GM19238 (cell line): ENCODE results near the gene ANK3.

Experiments used
- DNase-seq: peaks from one replicate; pipeline ENCODE4 v3.0.0; 2011; ENCODE audit warnings: low spot score; ENCODE audit not compliant: insufficient read length

The ANK3 gene

GRCh38 chr10:60098677-60099601 is 290.7 kb downstream of the ANK3 start:
- DNase-seq, result no peak

- no peak for DNase-seq
These were observed 292.7 kb downstream of the ANK3 start for GRCh38 chr10:60096761-60097513.

GRCh38 chr10:60093317-60093716 is 296.4 kb downstream of the ANK3 start:
- DNase-seq, result no peak

GRCh38 chr10:60086862-60087261 is 302.8 kb downstream of the ANK3 start:
- DNase-seq, result no peak

GRCh38 chr10:60086421-60086820 is 303.3 kb downstream of the ANK3 start:
- DNase-seq, result no peak

DNA sequence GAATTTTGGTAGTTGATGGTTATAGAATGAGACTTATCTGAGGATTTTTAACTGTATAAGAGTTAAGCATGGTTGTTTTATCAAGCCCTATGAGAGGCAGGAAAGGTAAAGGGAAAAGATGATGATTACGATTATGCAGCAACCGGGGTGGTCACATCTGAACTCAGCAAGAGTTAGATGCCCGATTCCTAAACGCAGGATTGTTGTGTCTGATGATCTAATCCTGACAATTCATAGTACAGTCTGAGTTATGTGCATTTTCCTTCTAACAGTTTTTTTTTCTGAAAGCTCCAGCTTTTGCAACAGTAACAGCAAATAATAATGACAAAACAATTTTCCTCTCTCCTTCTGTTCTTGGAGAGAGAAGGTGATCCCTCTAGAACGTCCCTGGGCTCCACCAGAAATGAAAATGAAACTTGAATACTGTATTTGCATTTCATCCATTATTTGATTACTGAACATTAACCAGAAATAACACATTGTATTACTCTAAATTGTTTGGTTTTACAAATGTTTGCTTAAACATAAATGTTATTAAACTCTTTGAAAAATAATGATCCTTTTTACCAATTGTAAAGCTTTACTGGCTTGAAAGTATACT is 306.8 kb downstream of the ANK3 start:
- DNase-seq, result no peak

GRCh38 chr10:60082341-60082740 is 307.3 kb downstream of the ANK3 start:
- no peak for DNase-seq

DNA sequence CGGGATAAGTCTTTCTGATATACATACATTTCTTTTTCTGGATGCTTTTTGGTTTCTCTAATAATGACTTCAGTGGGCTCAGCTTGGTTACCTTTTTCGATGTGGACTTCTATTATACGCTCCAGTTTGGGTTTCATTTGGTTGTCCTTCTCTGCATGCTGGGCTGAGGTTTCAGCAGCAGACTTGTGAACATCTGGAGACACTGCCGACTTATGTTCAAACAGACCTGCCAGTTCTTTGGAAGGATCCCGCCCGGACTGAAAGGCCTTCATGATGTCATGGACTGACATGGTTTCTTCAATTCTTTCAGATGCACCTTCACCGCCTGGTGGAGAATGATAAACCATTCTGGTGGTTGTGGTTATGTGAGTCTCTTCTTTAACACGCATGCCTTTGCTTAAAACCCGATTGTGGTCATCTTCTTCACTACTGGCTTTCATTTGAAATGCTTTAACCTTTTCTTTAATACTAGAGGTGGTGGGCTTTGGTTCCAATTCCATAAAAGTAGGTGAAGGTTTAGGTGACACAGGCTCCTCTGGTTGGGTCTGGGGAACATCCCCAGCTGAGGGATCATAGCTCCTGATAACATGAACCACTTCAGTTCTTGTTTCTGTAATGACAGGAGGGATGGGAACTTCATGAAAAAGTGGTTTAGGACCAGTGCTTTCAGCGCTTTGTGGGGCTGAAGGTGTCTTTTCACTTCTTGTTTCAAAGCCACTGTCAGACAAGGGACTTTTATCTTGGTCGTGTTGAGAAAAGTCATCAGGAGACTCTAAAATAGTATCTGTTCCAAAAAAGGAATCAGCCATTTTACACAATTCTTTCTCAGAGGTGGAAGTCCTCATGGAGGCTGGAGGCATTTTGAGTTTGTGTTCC is 315.7 kb downstream of the ANK3 start:
- peak; percentile 13 for DNase-seq

DNA sequence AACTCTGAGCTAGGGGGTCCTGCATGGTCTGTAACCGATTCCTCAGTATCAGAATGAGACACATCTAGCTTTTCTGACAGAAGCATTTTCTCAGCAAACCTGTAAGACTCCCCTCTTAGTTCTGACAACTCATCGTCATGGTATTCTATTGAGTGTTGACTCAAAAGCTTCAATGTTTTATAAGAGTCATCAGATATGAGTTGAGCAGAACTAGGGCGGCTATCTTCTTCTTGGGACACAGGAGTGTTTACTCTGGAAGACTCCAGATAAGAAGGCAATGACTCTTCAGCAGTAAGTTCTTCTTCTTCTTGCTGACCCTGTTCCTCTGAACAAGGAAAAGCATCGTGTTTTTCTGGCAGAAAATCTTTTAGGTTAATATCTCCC is 316.3 kb downstream of the ANK3 start:
- no peak for DNase-seq

DNA sequence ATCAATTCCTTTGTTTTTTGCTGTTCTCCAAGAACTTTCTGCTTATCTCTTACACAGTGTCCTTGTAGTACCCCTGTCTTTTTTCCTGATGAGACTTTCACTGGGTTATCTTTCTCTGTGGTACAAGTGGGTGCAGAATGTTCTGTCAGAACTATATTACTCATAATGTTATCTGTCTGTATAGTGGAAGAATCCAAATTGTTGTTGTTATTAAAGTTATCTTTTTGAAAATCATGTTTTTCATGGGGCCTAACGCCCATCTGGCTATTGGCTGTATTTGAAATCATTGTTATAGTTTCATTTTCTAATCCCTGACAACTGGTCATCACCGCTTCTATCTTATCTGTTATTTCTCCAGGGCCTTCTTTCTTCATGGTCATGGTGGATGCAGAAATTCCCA is 320.4 kb downstream of the ANK3 start:
- no peak for DNase-seq

DNA sequence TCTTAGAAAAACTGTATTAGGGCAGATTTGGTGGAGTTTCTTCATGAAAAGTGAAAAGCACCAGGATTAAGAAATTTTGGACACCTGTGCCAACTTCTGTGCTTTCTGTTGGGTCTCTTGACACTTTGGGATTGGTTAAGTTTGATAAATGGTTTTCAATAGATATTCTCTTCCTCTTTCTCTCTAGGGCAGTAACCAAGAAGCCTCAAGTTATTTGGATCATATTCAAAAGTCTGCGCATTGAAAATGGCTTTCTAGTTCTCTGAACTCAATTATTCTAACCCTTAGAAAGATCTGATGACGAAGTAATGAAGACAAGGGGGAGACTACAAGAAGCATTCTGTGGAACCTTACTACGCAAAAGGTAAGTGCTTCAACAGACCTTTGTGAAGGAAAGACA is 339.3 kb downstream of the ANK3 start:
- no peak for DNase-seq

GRCh38 chr10:60048091-60048501 is 341.6 kb downstream of the ANK3 start:
- no peak for DNase-seq

DNA sequence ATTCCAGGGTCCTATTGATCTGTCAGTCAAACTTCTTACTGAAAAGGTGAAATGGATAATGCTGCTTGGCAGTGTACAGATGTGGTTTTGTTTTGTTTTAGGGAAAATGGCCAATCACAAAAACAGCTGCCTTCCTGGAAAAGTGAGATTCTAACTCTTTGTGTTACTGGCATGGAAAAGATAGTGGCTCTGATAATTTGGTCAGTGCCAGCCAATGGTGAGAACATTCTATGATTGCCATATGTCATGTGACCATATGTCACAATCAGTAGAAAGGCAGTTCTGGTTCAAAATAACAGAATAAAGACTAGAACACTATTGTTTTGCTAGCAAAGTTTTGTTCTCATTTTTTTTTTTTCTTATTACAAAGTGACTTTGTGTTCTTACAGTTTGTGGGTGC is 344.1 kb downstream of the ANK3 start:
- no peak for DNase-seq

DNA sequence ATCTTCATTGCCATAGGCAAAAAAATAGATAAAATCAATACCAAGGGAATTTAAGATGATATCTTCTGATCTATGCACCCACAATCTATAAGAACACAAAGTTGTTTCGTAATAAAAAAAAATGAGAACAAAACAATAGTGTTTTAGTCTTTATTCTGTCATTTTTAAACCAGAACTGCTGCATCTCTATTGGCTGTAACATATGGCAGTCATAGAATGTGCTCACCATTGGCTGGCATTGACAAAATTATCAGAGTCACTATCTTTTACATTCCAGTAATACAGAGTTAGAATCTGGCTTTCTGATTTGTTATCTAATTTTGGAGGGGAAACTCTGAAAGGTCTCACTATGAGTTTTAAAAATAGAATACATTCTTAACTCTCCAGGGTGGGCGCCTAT is 344.7 kb downstream of the ANK3 start:
- no peak for DNase-seq

DNA sequence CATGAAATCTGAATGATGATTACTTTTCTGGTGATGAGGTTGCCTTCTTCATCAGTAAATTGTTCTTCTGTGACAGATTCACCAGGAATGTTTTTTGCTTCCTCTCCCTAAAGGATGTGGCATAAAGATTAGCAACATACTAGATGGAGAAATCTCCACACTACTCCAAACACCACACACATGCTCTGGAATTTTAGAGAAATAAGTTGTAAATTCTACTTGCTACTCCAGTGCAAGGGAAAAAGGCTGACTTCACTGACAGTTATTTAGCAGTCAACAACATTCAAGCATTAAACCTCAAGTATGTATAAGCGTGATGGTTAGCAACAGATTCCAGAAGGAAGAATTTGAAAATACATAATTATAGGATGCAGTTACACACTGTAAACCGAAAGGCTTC is 345.4 kb downstream of the ANK3 start:
- no peak for DNase-seq

- no peak for DNase-seq
These were observed 346.0 kb downstream of the ANK3 start for GRCh38 chr10:60043561-60044241.

GRCh38 chr10:60042914-60043313 is 346.8 kb downstream of the ANK3 start:
- DNase-seq, result no peak

GRCh38 chr10:60042262-60042661 is 347.4 kb downstream of the ANK3 start:
- DNase-seq, result no peak

GRCh38 chr10:60041489-60042133 is 348.1 kb downstream of the ANK3 start:
- no peak for DNase-seq

GRCh38 chr10:60040014-60040662 is 349.5 kb downstream of the ANK3 start:
- no peak for DNase-seq
